DMS153 (cell line): ENCODE results near the gene MRPL52.
"Not testable (repeated sequence)": the region's sequence is repeated elsewhere in the genome, so short reads cannot be mapped to it uniquely, and the experiment has no call there.

ENCODE experiments used
- DNase-seq: peaks from one replicate; lab custom pipeline; 2025; lab: John Stamatoyannopoulos, UW

MRPL52 gene

GRCh38 chr14:22811722-22812121 lies 18.0 kb upstream of the MRPL52 start:
- DNase-seq: no peak

- no peak for DNase-seq
These were observed 16.9 kb upstream of the MRPL52 start for GRCh38 chr14:22812744-22813143.

GRCh38 chr14:22813145-22813544 lies 16.5 kb upstream of the MRPL52 start:
- no peak for DNase-seq

GRCh38 chr14:22814373-22814772 lies 15.3 kb upstream of the MRPL52 start:
- no peak for DNase-seq

GRCh38 chr14:22814941-22815713 lies 14.6 kb upstream of the MRPL52 start, which contains the start of gene SLC7A7:
SLC7A7 (minus strand) TSS chr14:22815435; CDS start chr14:22813398, 2,037 bp downstream.
- DNase-seq: no peak

GRCh38 chr14:22819151-22819988 lies 10.3 kb upstream of the MRPL52 start:
- DNase-seq: no peak

- DNase-seq: no peak
These were observed 9.0 kb upstream of the MRPL52 start for GRCh38 chr14:22820731-22821130.

- no peak for DNase-seq
These were observed 8.3 kb upstream of the MRPL52 start for GRCh38 chr14:22821193-22822015.

- DNase-seq: no peak
These were observed 7.6 kb upstream of the MRPL52 start for GRCh38 chr14:22822016-22822570.

- DNase-seq: peak; percentile 28
These were observed 7.1 kb upstream of the MRPL52 start for GRCh38 chr14:22822571-22823098.

- DNase-seq: no peak
These were observed 4.9 kb upstream of the MRPL52 start for GRCh38 chr14:22824711-22825359.

- DNase-seq: not testable (repeated sequence)
These were observed 519 bp upstream of the MRPL52 start for GRCh38 chr14:22829076-22829660.

GRCh38 chr14:22830443-22831010 lies 840 bp downstream of the MRPL52 start:
- no peak for DNase-seq

GRCh38 chr14:22835505-22835904 lies 5.8 kb downstream of the MRPL52 start:
- DNase-seq: no peak

- no peak for DNase-seq
These were observed 6.8 kb downstream of the MRPL52 start, which contains the start of gene MMP14 for GRCh38 chr14:22836301-22837113. MMP14 (plus strand) TSS chr14:22836585; CDS start chr14:22836818, 233 bp downstream.

GRCh38 chr14:22837114-22837749 lies 7.5 kb downstream of the MRPL52 start:
- no peak for DNase-seq

GRCh38 chr14:22837750-22838538 lies 8.3 kb downstream of the MRPL52 start:
- DNase-seq: no peak

GRCh38 chr14:22838631-22839041 lies 8.9 kb downstream of the MRPL52 start:
- DNase-seq: no peak
